Omental fat pad (tissue), 4 donors: Measurements from ENCODE around the gene ASIC3. TPM values are rescaled to one million over a fixed set of nuclear protein-coding genes. Genes with fewer than 3 reads are reported as not detected.
A peak's percentile ranks its signal among the peaks of the same experiment; 100 is the strongest.

Experiments used
- ATAC-seq: fragments of 150-250 bp; one replicate; pipeline ENCODE4 v1.9.1; 2016; ENCODE audit warnings: mild to moderate bottlenecking, moderate library complexity; ENCODE audit not compliant: low FRiP score
- DNase-seq: peaks from one replicate; pipeline ENCODE4 v3.0.0-alpha.2; 2019; ENCODE audit warnings: low spot score
- total RNA-seq, 4 donors: library from RNA; depleted of rRNA; stranded (reverse); fragments of >200 nt; gene quantifications; one replicate each; pipeline ENCODE4 v1.1.0, GENCODE V29; 2016
- TF ChIP-seq, protein P1 (sequence below), 3 donors: fragments of 450-650 bp; IDR thresholded peaks; one replicate each; pipeline ENCODE4 v1.5.1; 2016 to 2017; ENCODE audit warnings: antibody characterized with exemption in 3 of 3, mild to moderate bottlenecking in 3 of 3, moderate library complexity in 2 of 3

ASIC3 gene
- total RNA-seq, 4 donors from 2014 or later = 1.6 to 3.2 (median 2.3) TPM

GRCh38 chr7:151080067-151080521 is 31.8 kb downstream of the ASIC3 start:
- DNase-seq = no peak
- peak; percentile 2 for ATAC-seq
- TF ChIP-seq, protein P1, sequence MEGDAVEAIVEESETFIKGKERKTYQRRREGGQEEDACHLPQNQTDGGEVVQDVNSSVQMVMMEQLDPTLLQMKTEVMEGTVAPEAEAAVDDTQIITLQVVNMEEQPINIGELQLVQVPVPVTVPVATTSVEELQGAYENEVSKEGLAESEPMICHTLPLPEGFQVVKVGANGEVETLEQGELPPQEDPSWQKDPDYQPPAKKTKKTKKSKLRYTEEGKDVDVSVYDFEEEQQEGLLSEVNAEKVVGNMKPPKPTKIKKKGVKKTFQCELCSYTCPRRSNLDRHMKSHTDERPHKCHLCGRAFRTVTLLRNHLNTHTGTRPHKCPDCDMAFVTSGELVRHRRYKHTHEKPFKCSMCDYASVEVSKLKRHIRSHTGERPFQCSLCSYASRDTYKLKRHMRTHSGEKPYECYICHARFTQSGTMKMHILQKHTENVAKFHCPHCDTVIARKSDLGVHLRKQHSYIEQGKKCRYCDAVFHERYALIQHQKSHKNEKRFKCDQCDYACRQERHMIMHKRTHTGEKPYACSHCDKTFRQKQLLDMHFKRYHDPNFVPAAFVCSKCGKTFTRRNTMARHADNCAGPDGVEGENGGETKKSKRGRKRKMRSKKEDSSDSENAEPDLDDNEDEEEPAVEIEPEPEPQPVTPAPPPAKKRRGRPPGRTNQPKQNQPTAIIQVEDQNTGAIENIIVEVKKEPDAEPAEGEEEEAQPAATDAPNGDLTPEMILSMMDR (IDR thresholded peaks at IDR 0.05) = no peak

- DNase-seq = peak; percentile 51
- TF ChIP-seq, protein P1 (IDR thresholded peaks at IDR 0.05) = no peak
- ATAC-seq = peak; percentile 86
These were observed 32.3 kb downstream of the ASIC3 start, which contains the start of gene FASTK for GRCh38 chr7:151080522-151081169. TSS of gene FASTK (minus strand) at chr7:151080809. CDS start at chr7:151080766, 43 bp downstream.

GRCh38 chr7:151081170-151082101 is 33.1 kb downstream of the ASIC3 start:
- no peak for ATAC-seq
- no peak for DNase-seq

GRCh38 chr7:151082141-151083070 is 34.1 kb downstream of the ASIC3 start:
- ATAC-seq (no peak), DNase-seq (no peak)
- TF ChIP-seq, protein P1 (IDR thresholded peaks at IDR 0.05) = no peak

More at GRCh38 chr7:151081170-151082101, 33.1 kb downstream of the ASIC3 start:
- TF ChIP-seq, protein P1 (IDR thresholded peaks at IDR 0.05) = no peak

GRCh38 chr7:151083071-151083823 is 34.9 kb downstream of the ASIC3 start, which contains the start of gene TMUB1:
TSS of gene TMUB1 (minus strand) at chr7:151083493. CDS start at chr7:151082563, 930 bp downstream.
- peak; percentile 24 for ATAC-seq
- TF ChIP-seq, protein P1 (IDR thresholded peaks at IDR 0.05) = no peak
- DNase-seq = no peak

DNA sequence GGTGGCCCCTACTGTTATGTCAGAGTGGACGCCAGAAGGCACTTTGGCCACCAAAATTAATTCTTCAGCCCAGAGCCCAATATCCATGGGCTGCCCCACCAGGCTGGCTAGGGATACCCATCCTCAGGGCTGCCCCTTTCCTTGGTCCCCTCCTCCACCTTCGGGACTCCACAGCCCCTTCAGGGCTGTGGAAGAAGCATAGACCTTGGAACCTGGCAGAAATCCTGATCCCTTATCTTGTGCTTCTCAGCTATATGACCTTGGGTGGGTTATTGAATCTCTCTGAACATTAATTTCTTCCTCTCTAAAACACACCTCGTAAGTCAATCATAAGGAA is 35.5 kb downstream of the ASIC3 start:
- DNase-seq (no peak), ATAC-seq (no peak)
- TF ChIP-seq, protein P1 (IDR thresholded peaks at IDR 0.05) = no peak
